Spleen (tissue), 11 donors: ENCODE measurements around the gene CST9L. TPM values are rescaled to one million over a fixed set of nuclear protein-coding genes. Genes with fewer than 3 reads are reported as not detected.

Source experiments
- DNase-seq: peaks from one replicate; pipeline ENCODE4 v3.0.0-alpha.2; 2020
- H3K27ac ChIP-seq, 8 donors: fragments of 200-600 bp; sonication (generic) in 7 of 8; 1 replicate in 4 of 8; 2 replicates in 4 of 8; pipeline versions ENCODE4 v1.5.0 to v1.8.0; 2016 to 2021; ENCODE audit warnings: inconsistent platforms in 4 of 8, mild to moderate bottlenecking in 4 of 8, moderate library complexity in 1 of 8
- H3K27me3 ChIP-seq, 7 donors: fragments of 200-600 bp; sonication (generic) in 6 of 7; replicated peaks in 1 of 7; 1 replicate in 4 of 7; 2 replicates in 3 of 7; pipeline versions ENCODE4 v1.5.0 to v1.8.0; 2016 to 2021; ENCODE audit warnings: inconsistent platforms in 3 of 7, mild to moderate bottlenecking in 1 of 7
- H3K36me3 ChIP-seq, 6 donors: fragments of 200-600 bp; sonication (generic) in 5 of 6; 1 replicate in 4 of 6; 2 replicates in 2 of 6; pipeline versions ENCODE4 v1.5.0 to v1.8.0; 2016 to 2021; ENCODE audit warnings: inconsistent platforms in 2 of 6
- H3K4me1 ChIP-seq, 6 donors: fragments of 200-600 bp; sonication (generic) in 5 of 6; 1 replicate in 3 of 6; 2 replicates in 3 of 6; pipeline versions ENCODE4 v1.5.0 to v1.8.0; 2016 to 2021; ENCODE audit warnings: inconsistent platforms in 3 of 6
- H3K4me3 ChIP-seq, 8 donors: fragments of 200-600 bp; sonication (generic) in 7 of 8; 1 replicate in 4 of 8; 2 replicates in 4 of 8; pipeline versions ENCODE4 v1.5.0 to v1.8.0; 2016 to 2021; ENCODE audit warnings: inconsistent platforms in 4 of 8, mild to moderate bottlenecking in 4 of 8, moderate library complexity in 2 of 8
- H3K9me3 ChIP-seq, 8 donors: fragments of 200-600 bp; sonication (generic) in 7 of 8; 1 replicate in 4 of 8; 2 replicates in 4 of 8; pipeline versions ENCODE4 v1.5.0 to v1.8.0; 2016 to 2021; ENCODE audit warnings: inconsistent platforms in 4 of 8
- POLR2A ChIP-seq, 3 donors: fragments of 450-650 bp; IDR thresholded peaks; one replicate each; pipeline ENCODE4 v1.5.1; 2017; ENCODE audit warnings: antibody characterized with exemption in 3 of 3, mild to moderate bottlenecking in 1 of 3
- POLR2AphosphoS5 ChIP-seq, 3 donors: sonication (generic); formaldehyde crosslinking; IDR thresholded peaks; one replicate each; pipeline ENCODE4 v1.5.1; 2017; ENCODE audit warnings: antibody characterized with exemption in 3 of 3
- WGBS, 5 donors: extraction: QIAGEN DNeasy Blood & Tissue Kit in 3 of 5; methylation state at CpG; one replicate each; pipeline versions ENCODE4 v1.1.5 to v1.1.7; 2013 to 2018; 5-methylcytosine and 5-hydroxymethylcytosine counted together
- intact Hi-C: fragments of 100-400 bp; cut with DNase I; formaldehyde crosslinking; loops from one replicate; pipeline ENCODE4 v1.15.0; 2023; ENCODE audit warnings: low total_unique reads
- polyA plus RNA-seq, 3 donors: library from polyadenylated mRNA; stranded (reverse); fragments of 200-250 nt; gene quantifications; one replicate each; pipeline ENCODE4 v1.2.1, GENCODE V29; 2013
- total RNA-seq, 7 donors: library from RNA; depleted of rRNA in 3 of 7; stranded (reverse); fragments of >200 nt in 3 of 7; fragmentation: NEBNext Ultra II Directional in 4 of 7; extraction: Animal tissue kit (Norgen Biotek cat#: 25700) in 4 of 7; gene quantifications; one replicate each; pipeline versions ENCODE4 v1.1.0 to v1.2.1, GENCODE V29; 2016 to 2021
- TF ChIP-seq, protein P1 (sequence below), 11 experiments: fragments of 200-600 bp in 7 of 11; fragments of 450-650 bp in 4 of 11; sonication (generic) in 4 of 11; IDR thresholded peaks in 8 of 11; conservative IDR thresholded peaks in 3 of 11; 1 replicate in 7 of 11; 2 replicates in 4 of 11; pipeline versions ENCODE4 v1.4.0 to v1.8.0; 2016 to 2021; ENCODE audit warnings: antibody characterized with exemption in 11 of 11, inconsistent platforms in 4 of 11, mild to moderate bottlenecking in 1 of 11
- donor health status: healthy with polysubstance abuse.
- donor health status: DM: no; HTN: no; CAD: no; lungs with moderate emphysema.
- donor health status: DM: no; HTN: no; CAD: no.
- donor health status: Bipolar disorder and iron deficiency.
- donor health status: healthy.
- donor health status: DM: no; HTN: no; CAD: no.
- donor health status: DM: yes; HTN: yes; CAD: no.

The CST9L gene
- total and polyA plus RNA-seq, 10 donors = not detected

DNA sequence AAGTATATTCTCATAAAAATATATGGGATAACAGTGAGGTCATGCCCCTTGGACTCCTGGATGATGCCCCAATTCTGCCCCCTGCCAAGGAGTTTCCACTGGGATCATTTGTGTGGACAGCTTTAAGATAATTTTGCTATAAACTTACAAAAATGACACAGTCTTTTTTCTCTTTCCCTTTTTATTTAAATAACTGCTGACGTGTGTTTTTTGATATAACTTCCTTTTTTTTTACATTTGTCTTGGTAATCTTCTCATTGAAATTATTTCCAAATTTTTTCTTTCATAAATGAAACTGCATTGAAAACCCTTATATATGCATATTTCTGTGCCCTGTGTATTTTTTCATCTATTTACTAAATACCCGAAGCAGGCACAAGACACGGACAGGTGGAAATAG, 31.3 kb downstream of the CST9L start:
- Histone ChIP-seq H3K27ac (no peak overlapping the region), H3K36me3 (no peaks in the 10 kb centered on the region), H3K9me3 (no peaks in the 10 kb centered on the region), H3K27me3 (no peaks in the 10 kb centered on the region), H3K4me1 (peaks cover 0 to 8% (median 0%) of the 10 kb centered on the region in 6 donors), H3K4me3 (no peak overlapping the region)
- intact Hi-C loops = no loop called here
- DNase-seq = no peak
- TF ChIP-seq POLR2AphosphoS5 (IDR thresholded peaks at IDR 0.05) (no peak), POLR2A (IDR thresholded peaks at IDR 0.05) (no peak)
- TF ChIP-seq, protein P1, sequence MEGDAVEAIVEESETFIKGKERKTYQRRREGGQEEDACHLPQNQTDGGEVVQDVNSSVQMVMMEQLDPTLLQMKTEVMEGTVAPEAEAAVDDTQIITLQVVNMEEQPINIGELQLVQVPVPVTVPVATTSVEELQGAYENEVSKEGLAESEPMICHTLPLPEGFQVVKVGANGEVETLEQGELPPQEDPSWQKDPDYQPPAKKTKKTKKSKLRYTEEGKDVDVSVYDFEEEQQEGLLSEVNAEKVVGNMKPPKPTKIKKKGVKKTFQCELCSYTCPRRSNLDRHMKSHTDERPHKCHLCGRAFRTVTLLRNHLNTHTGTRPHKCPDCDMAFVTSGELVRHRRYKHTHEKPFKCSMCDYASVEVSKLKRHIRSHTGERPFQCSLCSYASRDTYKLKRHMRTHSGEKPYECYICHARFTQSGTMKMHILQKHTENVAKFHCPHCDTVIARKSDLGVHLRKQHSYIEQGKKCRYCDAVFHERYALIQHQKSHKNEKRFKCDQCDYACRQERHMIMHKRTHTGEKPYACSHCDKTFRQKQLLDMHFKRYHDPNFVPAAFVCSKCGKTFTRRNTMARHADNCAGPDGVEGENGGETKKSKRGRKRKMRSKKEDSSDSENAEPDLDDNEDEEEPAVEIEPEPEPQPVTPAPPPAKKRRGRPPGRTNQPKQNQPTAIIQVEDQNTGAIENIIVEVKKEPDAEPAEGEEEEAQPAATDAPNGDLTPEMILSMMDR (IDR thresholded peaks at IDR 0.05 in 8 of 11, conservative IDR thresholded peaks at IDR 0.05 in 3 of 11) = no peak
- 59 to 69% (median 68%) methylated on average over 3 of the region's 3 CpGs for WGBS, 5 donors

DNA sequence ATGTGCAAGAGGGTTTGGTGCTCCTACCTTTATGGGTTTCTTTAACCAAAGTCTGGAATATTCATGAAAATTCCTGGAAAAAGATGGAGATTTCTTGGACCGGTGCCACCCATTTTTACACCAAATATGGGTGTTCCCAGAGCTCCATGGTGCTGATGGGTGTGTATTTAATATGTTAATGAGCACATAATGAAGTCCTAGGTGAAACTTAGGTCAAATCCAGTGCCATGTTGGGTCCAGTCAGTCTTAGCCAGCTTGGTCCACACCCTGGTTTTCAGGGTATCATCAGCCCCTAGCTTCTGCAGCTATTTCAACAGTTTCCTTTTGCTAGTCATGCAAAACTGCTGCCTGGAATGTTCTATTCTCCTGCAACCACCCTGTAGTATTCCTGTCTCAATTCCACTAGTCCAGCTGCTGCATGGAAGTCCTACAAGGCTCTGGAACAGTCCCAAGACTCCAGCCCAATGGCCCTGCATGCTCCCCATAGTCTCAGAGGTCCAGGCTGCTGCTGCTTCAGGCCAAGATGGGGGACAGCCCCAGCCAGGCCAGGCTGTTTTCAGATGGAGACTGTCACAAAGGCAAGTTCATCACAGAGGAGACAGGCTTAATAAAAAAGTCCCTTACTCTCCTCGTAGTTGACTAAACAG, 31.8 kb downstream of the CST9L start:
- Histone ChIP-seq H3K36me3 (no peaks in the 10 kb centered on the region), H3K9me3 (no peaks in the 10 kb centered on the region), H3K4me3 (no peak overlapping the region), H3K4me1 (peaks cover 0 to 3% (median 0%) of the 10 kb centered on the region in 6 donors), H3K27ac (no peak overlapping the region), H3K27me3 (no peaks in the 10 kb centered on the region)
- intact Hi-C loops = no loop called here
- DNase-seq = no peak
- TF ChIP-seq POLR2AphosphoS5 (IDR thresholded peaks at IDR 0.05) = no peak
- no peak for TF ChIP-seq POLR2A (IDR thresholded peaks at IDR 0.05)
- TF ChIP-seq, protein P1 (IDR thresholded peaks at IDR 0.05 in 8 of 11, conservative IDR thresholded peaks at IDR 0.05 in 3 of 11) = no peak
- 63 to 78% (median 69%) methylated on average over 2 of the region's 2 CpGs for WGBS, 5 donors

DNA sequence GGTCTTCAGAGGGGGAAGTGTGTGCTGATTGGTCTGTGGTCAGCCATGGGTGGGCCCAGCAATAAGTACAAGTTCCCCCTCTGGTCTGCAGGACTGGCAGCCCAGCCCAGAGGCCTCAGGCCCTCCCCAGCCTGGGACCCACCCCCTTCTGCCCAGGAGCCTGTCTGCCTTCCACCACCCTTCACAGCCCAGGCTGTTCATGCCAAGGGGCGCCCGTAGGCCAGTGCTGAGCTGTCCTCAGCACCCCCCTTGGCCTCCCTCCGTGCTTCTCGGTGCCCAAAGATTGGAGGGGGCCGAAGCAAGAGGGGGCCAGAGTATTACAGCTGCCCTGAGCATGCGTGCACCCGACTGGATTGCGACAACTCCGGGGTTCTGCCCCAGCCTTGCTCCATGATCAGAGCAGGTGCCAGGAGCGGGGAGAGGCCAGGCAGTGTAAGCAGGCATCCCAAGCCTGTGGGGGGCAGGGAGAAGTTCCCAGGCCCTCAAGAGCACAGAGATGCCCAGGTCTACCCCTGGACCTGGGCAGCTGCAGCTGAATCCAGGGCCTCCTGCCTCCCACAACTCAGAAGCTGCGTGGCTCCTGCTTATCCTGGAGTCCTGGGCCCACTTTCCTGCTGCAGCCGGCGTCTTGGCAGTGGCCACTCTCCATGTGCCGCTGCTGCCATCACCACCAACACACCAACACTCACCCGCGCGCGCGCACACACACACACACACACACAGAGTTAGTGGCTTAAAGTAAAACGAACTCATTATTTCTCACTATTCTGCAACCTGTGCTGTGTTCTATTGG, 33.3 kb downstream of the CST9L start:
- H3K36me3 ChIP-seq = no peaks in the 10 kb centered on the region
- no peaks in the 10 kb centered on the region for H3K9me3 ChIP-seq
- DNase-seq = peak; percentile 68
- 81 to 89% (median 82%) methylated on average over 20 of the region's 20 CpGs for WGBS, 5 donors
- TF ChIP-seq POLR2AphosphoS5 (IDR thresholded peaks at IDR 0.05) (no peak), POLR2A (IDR thresholded peaks at IDR 0.05) (no peak)
- TF ChIP-seq, protein P1 (IDR thresholded peaks at IDR 0.05 in 8 of 11, conservative IDR thresholded peaks at IDR 0.05 in 3 of 11) = no peak
- no peaks in the 10 kb centered on the region for H3K4me1 ChIP-seq
- intact Hi-C loops = no loop called here
- no peaks in the 10 kb centered on the region for H3K27me3 ChIP-seq
- no peak overlapping the region for H3K27ac ChIP-seq
- H3K4me3 ChIP-seq = no peak overlapping the region

DNA sequence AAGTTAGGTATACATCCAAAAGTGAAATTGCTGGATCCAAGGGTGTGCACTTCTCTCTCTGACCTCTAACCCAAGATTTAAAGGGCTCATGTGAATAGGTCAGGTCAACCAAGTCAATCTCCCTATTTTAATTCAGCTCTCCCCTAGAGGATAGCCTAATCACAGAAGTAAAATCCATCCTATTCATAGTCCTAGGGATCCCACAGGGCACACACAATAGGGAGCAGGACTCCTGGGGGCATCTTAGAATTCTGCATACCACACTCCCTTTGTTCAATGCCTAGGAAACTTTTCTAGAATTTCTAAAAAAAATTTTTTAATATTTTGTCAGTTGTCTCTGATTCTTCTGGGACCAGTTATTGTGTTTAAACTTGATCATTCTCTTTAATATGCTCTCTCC, 35.1 kb downstream of the CST9L start:
- H3K4me1 ChIP-seq = no peaks in the 10 kb centered on the region
- intact Hi-C loops = no loop called here
- H3K4me3 ChIP-seq = no peak overlapping the region
- no peak for DNase-seq
- no peaks in the 10 kb centered on the region for H3K36me3 ChIP-seq
- TF ChIP-seq POLR2AphosphoS5 (IDR thresholded peaks at IDR 0.05) (no peak), POLR2A (IDR thresholded peaks at IDR 0.05) (no peak)
- TF ChIP-seq, protein P1 (IDR thresholded peaks at IDR 0.05 in 8 of 11, conservative IDR thresholded peaks at IDR 0.05 in 3 of 11) = no peak
- no peak overlapping the region for H3K27ac ChIP-seq
- H3K27me3 ChIP-seq = no peaks in the 10 kb centered on the region
- peaks cover 0 to 18% (median 14%) of the 10 kb centered on the region in 8 donors for H3K9me3 ChIP-seq
